Activated B cell treated with CpG ODN at 0.5 μM for 24 hours (primary cell): ENCODE results near the gene GRM8. TPM values are rescaled to one million over a fixed set of nuclear protein-coding genes. Genes with fewer than 3 reads are reported as not detected.

Experiments used
- ATAC-seq: fragments of 200-7000 bp; cut with Tn5 transposase; one replicate; pipeline ENCODE4 v1.10.0; 2021; ENCODE audit warnings: low read depth, mild to moderate bottlenecking, moderate library complexity
- CTCF ChIA-PET: fragments of 350-600 bp; sonication (Branson Sonifier 250); formaldehyde crosslinking; loops from one replicate; lab custom pipeline; 2021; ENCODE audit warnings: antibody characterized with exemption; lab: Charles Lee
- POLR2A ChIA-PET: fragments of 350-600 bp; sonication (Branson Sonifier 250); formaldehyde crosslinking; loops from one replicate; lab custom pipeline; 2021; ENCODE audit warnings: antibody characterized with exemption; lab: Charles Lee
- DNase-seq: peaks from one replicate; pipeline ENCODE4 v3.0.0; 2022
- H3K27ac Mint-ChIP-seq: one replicate; pipeline ENCODE4 v1.8.0; 2020; ENCODE audit warnings: mixed read lengths
- H3K27me3 Mint-ChIP-seq: one replicate; pipeline ENCODE4 v1.8.0; 2021; ENCODE audit warnings: mixed read lengths
- H3K36me3 Mint-ChIP-seq: one replicate; pipeline ENCODE4 v1.8.0; 2021; ENCODE audit warnings: low read depth, mixed read lengths
- H3K4me1 Mint-ChIP-seq: one replicate; pipeline ENCODE4 v1.8.0; 2021; ENCODE audit warnings: mixed read lengths
- H3K4me3 Mint-ChIP-seq: one replicate; pipeline ENCODE4 v1.8.0; 2020; ENCODE audit warnings: mild to moderate bottlenecking, mixed read lengths
- H3K9me3 Mint-ChIP-seq: one replicate; pipeline ENCODE4 v1.8.0; 2020; ENCODE audit warnings: mixed read lengths
- CTCF ChIP-seq: fragments of 200-600 bp; IDR thresholded peaks from one replicate; pipeline ENCODE4 v1.8.0; 2022; ENCODE audit warnings: antibody characterized with exemption, mild to moderate bottlenecking
- intact Hi-C: fragments of 100-400 bp; cut with micrococcal nuclease; formaldehyde crosslinking; loops from one replicate; pipeline ENCODE4 v1.15.1; 2024
- total RNA-seq: library from RNA; stranded (reverse); gene quantifications from 2 replicates; pipeline ENCODE4 v1.2.3, GENCODE V29; 2022

GRM8 gene
- total RNA-seq, 1 donor from 2014 or later, result not detected

DNA sequence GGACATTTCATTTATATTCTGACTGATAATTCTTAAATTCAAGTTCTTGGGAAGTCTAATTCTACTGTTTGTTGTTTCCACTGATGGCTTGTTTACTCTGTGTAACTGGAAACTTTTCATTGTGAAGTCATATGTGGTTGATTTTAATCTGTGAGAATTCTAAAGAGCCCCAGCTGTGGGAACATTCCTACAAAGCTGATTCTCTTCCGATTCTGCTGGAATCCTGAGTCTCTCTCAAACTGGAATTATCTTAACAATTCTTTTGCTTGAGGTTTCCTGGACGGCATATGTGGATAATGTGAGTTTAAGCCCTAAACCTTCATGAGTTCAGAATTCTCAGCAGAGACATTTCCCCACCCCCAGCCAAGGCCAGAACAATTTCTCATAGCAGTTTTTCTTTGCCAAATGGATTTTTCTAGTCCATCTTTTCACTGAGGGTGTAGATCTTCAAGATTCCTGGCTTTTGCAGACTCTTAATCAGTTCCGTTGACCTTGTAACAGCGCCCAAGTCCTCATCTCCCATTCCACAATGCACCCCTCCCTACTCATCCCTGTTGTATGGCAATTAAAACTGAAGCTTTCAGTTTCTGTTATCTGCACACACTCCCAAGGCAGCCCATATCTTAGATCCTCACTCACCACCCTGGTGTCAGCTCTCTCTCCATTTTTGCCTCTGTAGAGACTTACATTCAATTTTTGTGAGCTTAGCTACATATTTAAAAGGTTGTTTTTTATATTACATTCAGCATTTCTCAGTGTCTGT lies 37.6 kb downstream of the GRM8 start:
- H3K27ac Mint-ChIP-seq, result no peak overlapping the region
- H3K4me1 Mint-ChIP-seq, result no peaks in the 10 kb centered on the region
- H3K9me3 Mint-ChIP-seq, result no peaks in the 10 kb centered on the region
- no peaks in the 10 kb centered on the region for H3K36me3 Mint-ChIP-seq
- ChIA-PET CTCF (no interaction called here), POLR2A (no interaction called here)
- DNase-seq (no peak), ATAC-seq (no peak)
- TF ChIP-seq CTCF, result no peak
- intact Hi-C loops, result no loop called here
- peaks cover 15% of the 10 kb centered on the region for H3K27me3 Mint-ChIP-seq
- no peak overlapping the region for H3K4me3 Mint-ChIP-seq

- Mint-ChIP-seq H3K4me3 (no peak overlapping the region), H3K9me3 (no peaks in the 10 kb centered on the region), H3K27me3 (peaks cover 21% of the 10 kb centered on the region), H3K36me3 (no peaks in the 10 kb centered on the region), H3K4me1 (no peaks in the 10 kb centered on the region), H3K27ac (no peak overlapping the region)
- no peak for TF ChIP-seq CTCF
- CTCF ChIA-PET, result no interaction called here
- intact Hi-C loops, result no loop called here
- ATAC-seq (no peak), DNase-seq (no peak)
- POLR2A ChIA-PET, result no interaction called here
Observed at GRCh38 chr7:127209886-127210285, 42.9 kb downstream of the GRM8 start.

- no peak for DNase-seq
- CTCF ChIA-PET, result no interaction called here
- no peak overlapping the region for H3K27ac Mint-ChIP-seq
- H3K4me1 Mint-ChIP-seq, result no peaks in the 10 kb centered on the region
- no peaks in the 10 kb centered on the region for H3K9me3 Mint-ChIP-seq
- no peak for ATAC-seq
- H3K4me3 Mint-ChIP-seq, result no peak overlapping the region
- intact Hi-C loops, result no loop called here
- peaks cover 19% of the 10 kb centered on the region for H3K27me3 Mint-ChIP-seq
- no peak for TF ChIP-seq CTCF
- H3K36me3 Mint-ChIP-seq, result no peaks in the 10 kb centered on the region
- POLR2A ChIA-PET, result no interaction called here
Observed at GRCh38 chr7:127208860-127209259, 43.9 kb downstream of the GRM8 start.

DNA sequence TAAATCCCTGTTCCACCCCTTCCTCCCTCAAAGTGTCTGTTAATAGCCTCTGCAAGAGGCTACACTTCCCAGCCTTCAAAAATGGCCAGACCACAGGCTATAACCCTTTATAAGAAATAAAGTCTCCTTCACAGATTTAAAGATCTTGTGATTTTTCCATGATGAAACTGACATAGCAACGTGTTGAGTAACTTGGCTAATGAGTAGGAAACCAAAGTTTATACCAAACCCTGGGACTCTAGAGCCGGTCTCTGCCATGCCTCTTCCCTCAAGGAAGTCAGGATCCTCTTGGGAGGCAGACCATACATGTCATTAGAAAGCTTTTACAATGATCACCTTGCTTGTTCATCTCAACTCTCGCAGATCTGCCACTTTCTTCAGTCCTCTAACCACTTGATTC lies 44.4 kb downstream of the GRM8 start:
- CTCF ChIA-PET, result no interaction called here
- POLR2A ChIA-PET, result no interaction called here
- H3K36me3 Mint-ChIP-seq, result no peaks in the 10 kb centered on the region

DNA sequence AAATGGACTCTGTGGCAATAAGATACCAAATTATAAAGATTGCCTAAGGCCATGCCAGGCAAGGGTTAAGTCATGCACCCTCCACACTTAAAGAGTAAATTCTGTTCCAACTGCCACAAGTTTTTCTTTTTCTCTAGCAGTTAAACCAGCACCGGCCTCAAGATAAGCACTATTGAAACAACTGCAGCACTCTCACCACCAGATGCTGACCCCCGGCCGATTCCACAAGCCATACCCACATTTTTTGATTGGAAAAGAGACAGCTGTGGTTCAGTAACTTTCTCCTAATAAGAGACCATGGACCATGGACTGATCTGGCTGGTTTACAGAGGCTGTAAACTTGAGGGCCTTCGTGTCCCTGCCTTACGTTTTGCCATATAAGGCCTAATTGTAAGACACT lies 44.9 kb downstream of the GRM8 start:
- no peaks in the 10 kb centered on the region for H3K4me1 Mint-ChIP-seq

More for the DNA sequence above, 44.4 kb downstream of the GRM8 start:
- Mint-ChIP-seq H3K4me3 (no peak overlapping the region), H3K9me3 (no peaks in the 10 kb centered on the region), H3K27me3 (peaks cover 19% of the 10 kb centered on the region), H3K27ac (no peak overlapping the region), H3K4me1 (no peaks in the 10 kb centered on the region)
- ATAC-seq (no peak), DNase-seq (no peak)
- no peak for TF ChIP-seq CTCF
- intact Hi-C loops, result no loop called here

More for the DNA sequence above, 44.9 kb downstream of the GRM8 start:
- CTCF ChIA-PET, result no interaction called here
- no peak for ATAC-seq
- DNase-seq, result no peak
- H3K4me3 Mint-ChIP-seq, result no peak overlapping the region
- POLR2A ChIA-PET, result no interaction called here
- no peak for TF ChIP-seq CTCF
- no peak overlapping the region for H3K27ac Mint-ChIP-seq
- no peaks in the 10 kb centered on the region for H3K9me3 Mint-ChIP-seq
- H3K27me3 Mint-ChIP-seq, result peaks cover 19% of the 10 kb centered on the region
- intact Hi-C loops, result no loop called here
- no peaks in the 10 kb centered on the region for H3K36me3 Mint-ChIP-seq
